A549 (cell line): ENCODE measurements around the gene STX1B. TPM values are rescaled to one million over a fixed set of nuclear protein-coding genes. Genes with fewer than 3 reads are reported as not detected.
"Not testable (repeated sequence)": the region's sequence is repeated elsewhere in the genome, so short reads cannot be mapped to it uniquely, and the experiment has no call there.

Source experiments
- ATAC-seq, 2 experiments: fragments of 200-7000 bp in 1 of 2; fragments of >200 bp in 1 of 2; cut with Nextera tagmentation in 1 of 2; cut with Tn5 transposase in 1 of 2; 3 replicates each; pipeline versions ENCODE4 v1.8.0 to v1.9.1; 2018 to 2020; ENCODE audit warnings: mild to moderate bottlenecking in 1 of 2, moderate library complexity in 1 of 2
- CTCF ChIA-PET: fragments of 300-600 bp; sonication (Branson Sonifier 250); formaldehyde crosslinking; extraction: SDS; loops from one replicate; lab custom pipeline; 2021; ENCODE audit warnings: antibody characterized with exemption, inconsistent platforms; lab: Yijun Ruan, JAX
- POLR2A ChIA-PET: fragments of 350-600 bp; formaldehyde crosslinking; extraction: SDS; loops from one replicate; lab custom pipeline; 2021; ENCODE audit warnings: antibody characterized with exemption, inconsistent platforms; lab: Yijun Ruan, JAX
- DNase-seq, 2 experiments: peaks; one replicate each; pipeline versions ENCODE4 v3.0.0 to v3.0.0-alpha.2; 2011 to 2016; ENCODE audit warnings: low read depth in 1 of 2, low spot score in 1 of 2
- FAIRE-seq: peaks from 2 replicates; lab custom pipeline; 2011; peaks lifted over from hg19 to GRCh38; lab: Jason Lieb, UNC
- H3K27ac ChIP-seq, 2 experiments: fragments of >200 bp; sonication (Bioruptor Twin); formaldehyde crosslinking; 3 replicates each; pipeline ENCODE4 v1.5.1; 2016 to 2017
- H3K4me1 ChIP-seq: fragments of >200 bp; sonication (Bioruptor Twin); formaldehyde crosslinking; 3 replicates; pipeline ENCODE4 v1.6.1; 2016
- H3K4me2 ChIP-seq: fragments of >200 bp; sonication (Bioruptor Twin); formaldehyde crosslinking; 3 replicates; pipeline ENCODE4 v1.6.1; 2016
- H3K4me3 ChIP-seq: fragments of >200 bp; sonication (Bioruptor Twin); formaldehyde crosslinking; 3 replicates; pipeline ENCODE4 v1.5.1; 2016
- H3K9me3 ChIP-seq: fragments of >200 bp; sonication (Bioruptor Twin); formaldehyde crosslinking; 3 replicates; pipeline ENCODE4 v1.6.1; 2016
- CBX8 ChIP-seq: fragments of 200-600 bp; sonication (generic); IDR thresholded peaks from 2 replicates; pipeline ENCODE4 v1.6.1; 2016
- EP300 ChIP-seq, 2 experiments: fragments of >200 bp; sonication (Bioruptor Twin); formaldehyde crosslinking; IDR thresholded peaks; 2 replicates in 1 of 2; 3 replicates in 1 of 2; pipeline ENCODE4 v1.6.1; 2016 to 2017
- KDM5A ChIP-seq: fragments of 200-600 bp; sonication (generic); IDR thresholded peaks from 2 replicates; pipeline ENCODE4 v1.6.1; 2016; ENCODE audit warnings: antibody characterized with exemption, mild to moderate bottlenecking
- MAX ChIP-seq: IDR thresholded peaks from 2 replicates; pipeline ENCODE4 v1.6.1; 2012
- POLR2AphosphoS2 ChIP-seq: conservative IDR thresholded peaks from 2 replicates; pipeline ENCODE4 v1.6.1; 2012; ENCODE audit warnings: low read length, improper control_type of control experiment, inconsistent platforms
- RAD21 ChIP-seq, 2 experiments: fragments of >200 bp in 1 of 2; sonication (Bioruptor Twin) in 1 of 2; formaldehyde crosslinking in 1 of 2; IDR thresholded peaks in 1 of 2; conservative IDR thresholded peaks in 1 of 2; 2 replicates in 1 of 2; 3 replicates in 1 of 2; pipeline ENCODE4 v1.6.1; 2012 to 2018; ENCODE audit warnings: inconsistent platforms in 1 of 2
- RCOR1 ChIP-seq: fragments of 150-350 bp; IDR thresholded peaks from 2 replicates; pipeline ENCODE4 v1.6.1; 2014; ENCODE audit warnings: antibody characterized with exemption, low read length, low read depth
- REST ChIP-seq: fragments of 200-600 bp; sonication (generic); IDR thresholded peaks from 2 replicates; pipeline ENCODE4 v1.6.1; 2016; ENCODE audit warnings: antibody characterized with exemption, mild to moderate bottlenecking, moderate library complexity
- SMC3 ChIP-seq: fragments of >200 bp; sonication (Bioruptor Twin); formaldehyde crosslinking; IDR thresholded peaks from 3 replicates; pipeline ENCODE4 v1.6.1; 2018; ENCODE audit warnings: inconsistent platforms
- TFCP2L1 ChIP-seq: fragments of 250-450 bp; sonication (Bioruptor Pico); IDR thresholded peaks from 2 replicates; pipeline ENCODE4 v1.5.0; 2021; ENCODE audit warnings: mild to moderate bottlenecking
- ZC3H11A ChIP-seq: fragments of 450-650 bp; IDR thresholded peaks from 2 replicates; pipeline ENCODE4 v1.6.1; 2014; ENCODE audit warnings: antibody characterized with exemption, mild to moderate bottlenecking
- ZFP36 ChIP-seq: fragments of 450-650 bp; IDR thresholded peaks from 2 replicates; pipeline ENCODE4 v1.6.1; 2014; ENCODE audit warnings: borderline replicate concordance; ENCODE audit not compliant: partially characterized antibody
- ZSCAN20 ChIP-seq: fragments of 250-450 bp; sonication (Bioruptor Pico); IDR thresholded peaks from 2 replicates; pipeline ENCODE4 v1.8.0; 2022; ENCODE audit warnings: mild to moderate bottlenecking, moderate library complexity
- WGBS: methylation state at CpG from one replicate; pipeline ENCODE4 v1.1.6; 2017; ENCODE audit errors: missing lambda C conversion rate; 5-methylcytosine and 5-hydroxymethylcytosine counted together
- polyA plus RNA-seq, 4 experiments: library from polyadenylated mRNA; depleted of rRNA in 3 of 4; stranded (reverse); fragments of >200 nt; fragmentation: RNase III in 1 of 4; extraction: RNeasy Plus Mini Kit Qiagen cat#74134 plus additional on column Dnase treatment in 1 of 4; gene quantifications; 2 replicates in 3 of 4; 3 replicates in 1 of 4; pipeline ENCODE4 v1.2.3, GENCODE V29; 2011 to 2017
- TF ChIP-seq, protein P1 (sequence below): fragments of >200 bp; sonication (Bioruptor Twin); formaldehyde crosslinking; IDR thresholded peaks from 3 replicates; pipeline ENCODE4 v1.5.1; 2016
- TF ChIP-seq, protein P2 (sequence below): fragments of 450-650 bp; IDR thresholded peaks from 2 replicates; pipeline ENCODE4 v1.6.1; 2014; ENCODE audit warnings: antibody characterized with exemption

STX1B gene
- polyA plus RNA-seq, 2 of the 4 experiments (the other 2 are of a cell fraction): 2.4 to 2.6 TPM

- WGBS: 54% methylated on average over 4 of the region's 4 CpGs
- no peak for TF ChIP-seq MAX
- TF ChIP-seq ZC3H11A: no peak
- no peak for TF ChIP-seq RCOR1
- TF ChIP-seq SMC3: no peak
- no peak for TF ChIP-seq EP300 (IDR thresholded peaks at IDR 0.05)
- TF ChIP-seq KDM5A: no peak
- no peak for TF ChIP-seq CBX8
- no peak for TF ChIP-seq ZFP36
- TF ChIP-seq TFCP2L1 (CRISPR knock-in tag): no peak
- no peak for TF ChIP-seq POLR2AphosphoS2
- Histone ChIP-seq H3K27ac (peak overlapping the region; percentile 39 to 73; a peak in 4 of 6 replicates), H3K4me3 (no peak overlapping the region), H3K4me2 (peak overlapping the region; percentile 58), H3K4me1 (peaks cover 19% of the 10 kb centered on the region), H3K9me3 (no peaks in the 10 kb centered on the region)
- ChIA-PET CTCF (interaction anchor here (0.7 to 9.5 kb wide), 31 partner anchors 10 to 264 kb away, joined by 3 to 134 read pairs (median 5); partner anchors contain the start of genes BCL7C, ORAI3 and ZNF629), POLR2A (interaction anchor here (0.9 to 1.5 kb wide), 2 partner anchors 98 to 167 kb away, joined by 3 to 5 read pairs; no protein-coding TSS in a partner anchor)
- FAIRE-seq (no peak), ATAC-seq (no peak), DNase-seq (no peak)
Measured at GRCh38 chr16:30942426-30942806, 68.0 kb downstream of the STX1B start.

GRCh38 chr16:30941600-30942425, 68.6 kb downstream of the STX1B start:
- POLR2A ChIA-PET: interaction anchor here (0.9 to 1.5 kb wide), 2 partner anchors 97 to 167 kb away, joined by 3 to 5 read pairs; no protein-coding TSS in a partner anchor
- peak; percentile 46 for FAIRE-seq
- peak overlapping the region; percentile 39 to 73; a peak in 4 of 6 replicates for H3K27ac ChIP-seq

GRCh38 chr16:30939571-30939970, 70.9 kb downstream of the STX1B start:
- ChIA-PET POLR2A (interaction anchor here (0.7 to 1.0 kb wide), 2 partner anchors 8 to 37 kb away, joined by 3 read pairs; no protein-coding TSS in a partner anchor), CTCF (interaction anchor here (0.8 to 9.5 kb wide), 9 partner anchors 9 to 510 kb away, joined by 3 to 134 read pairs (median 4); partner anchors contain the start of genes DCTPP1 and ORAI3)
- not testable (repeated sequence) for H3K4me2 ChIP-seq, FAIRE-seq, ATAC-seq, DNase-seq, H3K4me3 ChIP-seq, H3K9me3 ChIP-seq
- 83% methylated on average over 8 of the region's 8 CpGs for WGBS
- Histone ChIP-seq H3K27ac (peak overlapping the region in 1 of 2 experiments; percentile 59; a peak in 3 of 6 replicates), H3K4me1 (peaks cover 19% of the 10 kb centered on the region)

More at GRCh38 chr16:30941600-30942425, 68.6 kb downstream of the STX1B start:
- TF ChIP-seq, protein P1, sequence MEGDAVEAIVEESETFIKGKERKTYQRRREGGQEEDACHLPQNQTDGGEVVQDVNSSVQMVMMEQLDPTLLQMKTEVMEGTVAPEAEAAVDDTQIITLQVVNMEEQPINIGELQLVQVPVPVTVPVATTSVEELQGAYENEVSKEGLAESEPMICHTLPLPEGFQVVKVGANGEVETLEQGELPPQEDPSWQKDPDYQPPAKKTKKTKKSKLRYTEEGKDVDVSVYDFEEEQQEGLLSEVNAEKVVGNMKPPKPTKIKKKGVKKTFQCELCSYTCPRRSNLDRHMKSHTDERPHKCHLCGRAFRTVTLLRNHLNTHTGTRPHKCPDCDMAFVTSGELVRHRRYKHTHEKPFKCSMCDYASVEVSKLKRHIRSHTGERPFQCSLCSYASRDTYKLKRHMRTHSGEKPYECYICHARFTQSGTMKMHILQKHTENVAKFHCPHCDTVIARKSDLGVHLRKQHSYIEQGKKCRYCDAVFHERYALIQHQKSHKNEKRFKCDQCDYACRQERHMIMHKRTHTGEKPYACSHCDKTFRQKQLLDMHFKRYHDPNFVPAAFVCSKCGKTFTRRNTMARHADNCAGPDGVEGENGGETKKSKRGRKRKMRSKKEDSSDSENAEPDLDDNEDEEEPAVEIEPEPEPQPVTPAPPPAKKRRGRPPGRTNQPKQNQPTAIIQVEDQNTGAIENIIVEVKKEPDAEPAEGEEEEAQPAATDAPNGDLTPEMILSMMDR: peak; percentile 75
- TF ChIP-seq ZSCAN20 (CRISPR knock-in tag) (no peak), RCOR1 (no peak), REST (0 out of 2 replicates have a peak, but pooled peaks have one; percentile 17), SMC3 (peak; percentile 55), MAX (peak; percentile 15; the same call in 1 of the 2 replicates), RAD21 (conservative IDR thresholded peaks at IDR 0.05 in 1 of 2, IDR thresholded peaks at IDR 0.05 in 1 of 2) (peak; percentile 77 to 80)
- TF ChIP-seq, protein P2, sequence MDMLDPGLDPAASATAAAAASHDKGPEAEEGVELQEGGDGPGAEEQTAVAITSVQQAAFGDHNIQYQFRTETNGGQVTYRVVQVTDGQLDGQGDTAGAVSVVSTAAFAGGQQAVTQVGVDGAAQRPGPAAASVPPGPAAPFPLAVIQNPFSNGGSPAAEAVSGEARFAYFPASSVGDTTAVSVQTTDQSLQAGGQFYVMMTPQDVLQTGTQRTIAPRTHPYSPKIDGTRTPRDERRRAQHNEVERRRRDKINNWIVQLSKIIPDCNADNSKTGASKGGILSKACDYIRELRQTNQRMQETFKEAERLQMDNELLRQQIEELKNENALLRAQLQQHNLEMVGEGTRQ: 0 out of 2 replicates have a peak, but pooled peaks have one; percentile 19
- no peak overlapping the region for H3K4me3 ChIP-seq
- H3K9me3 ChIP-seq: no peaks in the 10 kb centered on the region
- H3K4me2 ChIP-seq: peak overlapping the region; percentile 58
- CTCF ChIA-PET: interaction anchor here (0.6 to 9.5 kb wide), 40 partner anchors 11 to 264 kb away, joined by 3 to 134 read pairs (median 4); partner anchors contain the start of genes BCL7C, ORAI3 and ZNF629
- WGBS: 21% methylated on average over 12 of the region's 15 CpGs
- peaks cover 19% of the 10 kb centered on the region for H3K4me1 ChIP-seq
- DNase-seq (peak; percentile 77 to 87), ATAC-seq (peak; percentile 89 to 96)
